Endothelial cell of umbilical vein (primary cell): ENCODE measurements around the gene NDUFV1. TPM values are rescaled to one million over a fixed set of nuclear protein-coding genes. Genes with fewer than 3 reads are reported as not detected.

Experiments used
- BruUV-seq: library from RNA; stranded (reverse); fragments of 400-500 nt; replicated peaks from 2 replicates; lab custom pipeline; 2021; lab: Mats Ljungman, UMichigan
- CTCF ChIA-PET: fragments of 300-600, 350-600 bp; sonication (Branson Sonifier 250); formaldehyde crosslinking; loops from one replicate; lab custom pipeline; 2021; ENCODE audit warnings: antibody characterized with exemption, inconsistent platforms; lab: Charles Lee
- POLR2A ChIA-PET: fragments of 300-600, 350-600 bp; sonication (Branson Sonifier 250); formaldehyde crosslinking; loops from one replicate; lab custom pipeline; 2021; ENCODE audit warnings: antibody characterized with exemption, inconsistent platforms; lab: Charles Lee
- DNase-seq: peaks from one replicate; pipeline ENCODE4 v3.0.0-alpha.2; 2011; ENCODE audit warnings: low read depth, low spot score
- FAIRE-seq: peaks from 2 replicates; lab custom pipeline; 2011; peaks lifted over from hg19 to GRCh38; lab: Jason Lieb, UNC
- H2AFZ ChIP-seq: 2 replicates; pipeline ENCODE4 v1.6.0; 2012; ENCODE audit warnings: low read depth, low read length, control low read depth, inconsistent platforms
- H3K27ac ChIP-seq: 2 replicates; pipeline ENCODE4 v1.5.1; 2011; ENCODE audit warnings: low read depth, mild to moderate bottlenecking, control low read depth, low read length, moderate library complexity; ENCODE audit not compliant: insufficient read depth
- H3K27me3 ChIP-seq, 2 experiments: 2 replicates each; pipeline versions ENCODE4 v1.6.0 to v1.6.1; 2011; ENCODE audit warnings: low read length in 2 of 2, mixed read lengths in 1 of 2; ENCODE audit not compliant: control insufficient read depth in 2 of 2, insufficient read depth in 2 of 2
- H3K36me3 ChIP-seq, 2 experiments: 2 replicates in 1 of 2; 3 replicates in 1 of 2; pipeline ENCODE4 v1.5.1; 2011; ENCODE audit warnings: low read length in 2 of 2, mild to moderate bottlenecking in 1 of 2, moderate library complexity in 1 of 2; ENCODE audit not compliant: control insufficient read depth in 2 of 2, insufficient read depth in 2 of 2; ENCODE audit errors: extremely low read depth in 1 of 2
- H3K4me1 ChIP-seq: 3 replicates; pipeline ENCODE4 v1.5.1; 2011; ENCODE audit warnings: mild to moderate bottlenecking, low read length; ENCODE audit not compliant: control insufficient read depth, insufficient read depth; ENCODE audit errors: extremely low read depth
- H3K4me2 ChIP-seq: 2 replicates; pipeline ENCODE4 v1.6.1; 2011; ENCODE audit warnings: low read length, control low read depth, mixed read lengths; ENCODE audit not compliant: insufficient read depth
- H3K4me3 ChIP-seq, 3 experiments: fragments of 200-600 bp in 1 of 3; sonication (generic), shearing (Covaris generic) in 1 of 3; replicated peaks in 1 of 3; 2 replicates each; pipeline ENCODE4 v1.5.1; 2011 to 2016; ENCODE audit warnings: control low read depth in 3 of 3, low read length in 3 of 3, mild to moderate bottlenecking in 2 of 3, inconsistent platforms in 1 of 3, low read depth in 1 of 3, moderate library complexity in 1 of 3; ENCODE audit not compliant: insufficient read depth in 1 of 3
- H3K79me2 ChIP-seq: 2 replicates; pipeline ENCODE4 v1.6.0; 2012; ENCODE audit warnings: low read length, inconsistent platforms; ENCODE audit not compliant: control insufficient read depth, insufficient read depth
- H3K9ac ChIP-seq: replicated peaks from 2 replicates; pipeline ENCODE3; 2011; ENCODE audit warnings: low read length, control low read depth; ENCODE audit not compliant: insufficient read depth; ENCODE audit errors: extremely low read depth
- H3K9me1 ChIP-seq: replicated peaks from 3 replicates; pipeline ENCODE4 v1.6.0; 2011; ENCODE audit warnings: mild to moderate bottlenecking, low read length; ENCODE audit not compliant: control insufficient read depth, insufficient read depth; ENCODE audit errors: extremely low read depth
- H3K9me3 ChIP-seq: replicated peaks from 2 replicates; pipeline ENCODE4 v1.5.1; 2012; ENCODE audit warnings: low read length, inconsistent platforms; ENCODE audit not compliant: control insufficient read depth, insufficient read depth
- H4K20me1 ChIP-seq: replicated peaks from 2 replicates; pipeline ENCODE3; 2011; ENCODE audit warnings: mild to moderate bottlenecking, low read length; ENCODE audit not compliant: control insufficient read depth, insufficient read depth; ENCODE audit errors: extremely low read depth
- EZH2 ChIP-seq: IDR thresholded peaks from 2 replicates; pipeline ENCODE4 v1.6.1; 2012; ENCODE audit warnings: borderline replicate concordance, low read depth, mild to moderate bottlenecking, moderate library complexity, low read length, inconsistent platforms; ENCODE audit not compliant: severe bottlenecking
- FOS ChIP-seq: IDR thresholded peaks from 2 replicates; pipeline ENCODE4 v1.6.1; 2011; ENCODE audit warnings: mild to moderate bottlenecking, low read length, moderate library complexity, borderline replicate concordance; ENCODE audit not compliant: insufficient read depth
- GATA2 ChIP-seq: IDR thresholded peaks from 2 replicates; pipeline ENCODE4 v1.7.0; 2011; ENCODE audit warnings: low read depth, mild to moderate bottlenecking, moderate library complexity, mixed read lengths, low read length; ENCODE audit not compliant: insufficient read length, insufficient read depth
- JUN ChIP-seq: IDR thresholded peaks from 2 replicates; pipeline ENCODE4 v1.6.1; 2011; ENCODE audit warnings: borderline replicate concordance, low read depth; ENCODE audit not compliant: insufficient read length, insufficient read depth
- MYC ChIP-seq: IDR thresholded peaks from one replicate; pipeline ENCODE4 v1.6.1; 2011; ENCODE audit warnings: mild to moderate bottlenecking, low read depth, low read length
- POLR2A ChIP-seq: IDR thresholded peaks from 2 replicates; pipeline ENCODE4 v1.6.1; 2012; ENCODE audit warnings: low read depth, mild to moderate bottlenecking, control low read depth, low read length
- POLR2AphosphoS5 ChIP-seq: IDR thresholded peaks from 2 replicates; pipeline ENCODE4 v1.6.1; 2012; ENCODE audit warnings: low read depth, mild to moderate bottlenecking, control low read depth, low read length, moderate library complexity; ENCODE audit not compliant: insufficient read depth
- dilution Hi-C: fragments of 300-500 bp; cut with MboI; formaldehyde crosslinking; loops from one replicate; pipeline ENCODE4 v1.15.0; 2019; ENCODE audit warnings: low sequenced_read_pairs; ENCODE audit not compliant: extremely low pct_ligation_motif_present
- intact Hi-C: fragments of 100-400 bp; cut with micrococcal nuclease; formaldehyde crosslinking; loops from one replicate; pipeline ENCODE4 v1.10.0; 2022
- polyA plus RNA-seq, 4 experiments: library from polyadenylated mRNA; depleted of rRNA in 3 of 4; stranded (reverse) in 3 of 4; unstranded in 1 of 4; fragments of >200 nt; gene quantifications; 2 replicates each; pipeline versions ENCODE4 v1.2.1 to v1.2.3, GENCODE V29; 2011 to 2012; ENCODE audit warnings: missing spikeins in 1 of 4
- total RNA-seq: library from RNA; stranded (reverse); gene quantifications from 2 replicates; pipeline ENCODE4 v1.2.3, GENCODE V29; 2021
- TF ChIP-seq, protein P1 (sequence below), 2 donors: IDR thresholded peaks; 1 replicate in 1 of 2; 2 replicates in 1 of 2; pipeline ENCODE4 v1.5.1; 2011; ENCODE audit warnings: low read length in 2 of 2, mild to moderate bottlenecking in 2 of 2, moderate library complexity in 2 of 2, control low read depth in 1 of 2, inconsistent platforms in 1 of 2, low read depth in 1 of 2; ENCODE audit not compliant: insufficient read depth in 1 of 2; ENCODE audit errors: extremely low read depth in 1 of 2
- TF ChIP-seq, protein P2 (sequence below): IDR thresholded peaks from 2 replicates; pipeline ENCODE4 v1.6.1; 2011; ENCODE audit not compliant: insufficient read depth, insufficient read length

NDUFV1 gene
- total and polyA plus RNA-seq, 2 donors (not counting 3 experiments of a cell fraction or from before 2014, with no cell fraction given) = 191 to 203 TPM

DNA sequence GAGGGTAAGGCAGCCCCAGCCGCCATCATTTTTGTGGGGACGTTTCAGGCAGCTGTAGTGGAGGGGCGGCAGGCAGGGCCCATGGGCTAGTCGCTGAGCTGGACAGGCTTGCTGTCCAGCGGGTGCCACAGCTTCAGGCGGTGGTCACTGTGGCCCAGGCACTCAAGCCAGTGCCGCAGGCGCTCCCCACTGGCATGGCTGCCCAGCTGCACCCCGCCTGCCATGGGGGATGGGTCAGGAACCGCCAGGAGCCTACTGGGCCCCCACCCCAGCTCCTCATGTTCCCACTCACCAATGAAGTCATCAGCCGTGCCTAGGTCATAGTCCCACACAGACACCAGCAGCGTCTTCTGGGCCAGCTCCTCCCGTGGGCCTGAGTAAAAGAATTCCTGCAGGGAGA, 6.0 kb downstream of the NDUFV1 start:
- Histone ChIP-seq H3K4me2 (no peak overlapping the region), H3K4me3 (no peak overlapping the region), H3K27me3 (peaks cover 13 to 20% of the 10 kb centered on the region in 2 experiments), H2AFZ (no peak overlapping the region), H3K9me3 (no peaks in the 10 kb centered on the region), H3K9me1 (no peaks in the 10 kb centered on the region), H3K9ac (no peak overlapping the region), H3K79me2 (peaks cover 2% of the 10 kb centered on the region), H3K27ac (no peak overlapping the region), H4K20me1 (no peaks in the 10 kb centered on the region), H3K36me3 (peaks cover 3 to 22% of the 10 kb centered on the region in 2 experiments), H3K4me1 (peaks cover under 1% of the 10 kb centered on the region)
- DNase-seq (no peak), FAIRE-seq (no peak)
- BruUV-seq = no TSS peak
- POLR2A ChIA-PET = no interaction called here
- TF ChIP-seq, protein P1, sequence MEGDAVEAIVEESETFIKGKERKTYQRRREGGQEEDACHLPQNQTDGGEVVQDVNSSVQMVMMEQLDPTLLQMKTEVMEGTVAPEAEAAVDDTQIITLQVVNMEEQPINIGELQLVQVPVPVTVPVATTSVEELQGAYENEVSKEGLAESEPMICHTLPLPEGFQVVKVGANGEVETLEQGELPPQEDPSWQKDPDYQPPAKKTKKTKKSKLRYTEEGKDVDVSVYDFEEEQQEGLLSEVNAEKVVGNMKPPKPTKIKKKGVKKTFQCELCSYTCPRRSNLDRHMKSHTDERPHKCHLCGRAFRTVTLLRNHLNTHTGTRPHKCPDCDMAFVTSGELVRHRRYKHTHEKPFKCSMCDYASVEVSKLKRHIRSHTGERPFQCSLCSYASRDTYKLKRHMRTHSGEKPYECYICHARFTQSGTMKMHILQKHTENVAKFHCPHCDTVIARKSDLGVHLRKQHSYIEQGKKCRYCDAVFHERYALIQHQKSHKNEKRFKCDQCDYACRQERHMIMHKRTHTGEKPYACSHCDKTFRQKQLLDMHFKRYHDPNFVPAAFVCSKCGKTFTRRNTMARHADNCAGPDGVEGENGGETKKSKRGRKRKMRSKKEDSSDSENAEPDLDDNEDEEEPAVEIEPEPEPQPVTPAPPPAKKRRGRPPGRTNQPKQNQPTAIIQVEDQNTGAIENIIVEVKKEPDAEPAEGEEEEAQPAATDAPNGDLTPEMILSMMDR (IDR thresholded peaks at IDR 0.05; ENCODE audit: extremely low read depth in 1 of 2, insufficient read depth in 1 of 2, low read depth in 1 of 2, low read length in 2 of 2) = no peak
- TF ChIP-seq FOS = no peak
- no peak for TF ChIP-seq MYC
- no peak for TF ChIP-seq JUN
- TF ChIP-seq, protein P2, sequence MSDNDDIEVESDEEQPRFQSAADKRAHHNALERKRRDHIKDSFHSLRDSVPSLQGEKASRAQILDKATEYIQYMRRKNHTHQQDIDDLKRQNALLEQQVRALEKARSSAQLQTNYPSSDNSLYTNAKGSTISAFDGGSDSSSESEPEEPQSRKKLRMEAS = no peak
- no peak for TF ChIP-seq POLR2AphosphoS5
- TF ChIP-seq POLR2A = no peak
- no peak for TF ChIP-seq EZH2
- no peak for TF ChIP-seq GATA2
- dilution Hi-C loops (no loop called here), intact Hi-C loops (no loop called here)
- CTCF ChIA-PET = interaction anchor here (6.8 kb wide), 1 partner anchor 16 kb away, joined by 98 read pairs; the partner anchor contains the start of gene NUDT8
